WTC11 (cell line): ENCODE measurements around the gene PFDN5. TPM values are rescaled to one million over a fixed set of nuclear protein-coding genes. Genes with fewer than 3 reads are reported as not detected.
A peak's percentile ranks its signal among the peaks of the same experiment; 100 is the strongest.

Experiments
- AFF4 ChIP-seq: sonication (generic); formaldehyde crosslinking; IDR thresholded peaks from 2 replicates; pipeline ENCODE4 v1.8.1; 2023; ENCODE audit warnings: mild to moderate bottlenecking, missing genetic modification reagents, borderline replicate concordance
- CBFB ChIP-seq: sonication (generic); formaldehyde crosslinking; IDR thresholded peaks from 2 replicates; pipeline ENCODE4 v1.8.1; 2022; ENCODE audit warnings: mild to moderate bottlenecking, low read depth, missing genetic modification reagents
- CDX4 ChIP-seq: fragments of 250-450 bp; sonication (Bioruptor Pico); IDR thresholded peaks from 2 replicates; pipeline ENCODE4 v1.9.0; 2021; ENCODE audit warnings: moderate library complexity, mild to moderate bottlenecking, inconsistent platforms, borderline replicate concordance
- E2F5 ChIP-seq: sonication (generic); formaldehyde crosslinking; IDR thresholded peaks from 2 replicates; pipeline ENCODE4 v1.8.1; 2022; ENCODE audit warnings: mild to moderate bottlenecking, moderate library complexity, missing genetic modification reagents
- ESRRA ChIP-seq: sonication (generic); formaldehyde crosslinking; IDR thresholded peaks from 2 replicates; pipeline ENCODE4 v1.8.1; 2022; ENCODE audit warnings: mild to moderate bottlenecking, missing genetic modification reagents, borderline replicate concordance
- GTF2I ChIP-seq: fragments of 250-450 bp; sonication (Bioruptor Pico); conservative IDR thresholded peaks from 2 replicates; pipeline ENCODE4 v1.4.0; 2021; ENCODE audit warnings: mild to moderate bottlenecking
- NFYB ChIP-seq: sonication (generic); formaldehyde crosslinking; conservative IDR thresholded peaks from 2 replicates; pipeline ENCODE4 v1.8.0; 2022; ENCODE audit warnings: low read depth, missing genetic modification reagents
- NR1H2 ChIP-seq: sonication (generic); formaldehyde crosslinking; IDR thresholded peaks from 2 replicates; pipeline ENCODE4 v1.9.0; 2021; ENCODE audit warnings: mild to moderate bottlenecking, moderate library complexity, missing genetic modification reagents
- ZNF232 ChIP-seq: sonication (generic); formaldehyde crosslinking; IDR thresholded peaks from 2 replicates; pipeline ENCODE4 v1.8.0; 2022; ENCODE audit warnings: mild to moderate bottlenecking, missing genetic modification reagents
- ZSCAN18 ChIP-seq: fragments of 250-450 bp; sonication (Bioruptor Pico); IDR thresholded peaks from 2 replicates; pipeline ENCODE4 v2.1.2; 2022; ENCODE audit warnings: mild to moderate bottlenecking, moderate library complexity
- total RNA-seq: library from RNA; stranded (reverse); gene quantifications from 3 replicates; pipeline ENCODE4 v1.2.3, GENCODE V29; 2021
- TF ChIP-seq, protein P1 (sequence below): sonication (generic); formaldehyde crosslinking; IDR thresholded peaks from 2 replicates; pipeline ENCODE4 v1.8.0; 2022; ENCODE audit warnings: missing genetic modification reagents
- TF ChIP-seq, protein P2 (sequence below): sonication (generic); formaldehyde crosslinking; IDR thresholded peaks from 2 replicates; pipeline ENCODE4 v1.8.1; 2022; ENCODE audit warnings: missing genetic modification reagents, borderline replicate concordance
- TF ChIP-seq, protein P3 (sequence below): sonication (generic); formaldehyde crosslinking; IDR thresholded peaks from 2 replicates; pipeline ENCODE4 v1.8.1; 2022; ENCODE audit warnings: mild to moderate bottlenecking, missing genetic modification reagents, moderate library complexity, borderline replicate concordance
- TF ChIP-seq, protein P4 (sequence below): sonication (generic); formaldehyde crosslinking; IDR thresholded peaks from 2 replicates; pipeline ENCODE4 v1.8.0; 2022; ENCODE audit warnings: mild to moderate bottlenecking, missing genetic modification reagents
- TF ChIP-seq, protein P5 (sequence below): sonication (generic); formaldehyde crosslinking; IDR thresholded peaks from 2 replicates; pipeline ENCODE4 v1.8.1; 2023; ENCODE audit warnings: mild to moderate bottlenecking, moderate library complexity, missing genetic modification reagents
- TF ChIP-seq, protein P6 (sequence below): sonication (generic); formaldehyde crosslinking; IDR thresholded peaks from 2 replicates; pipeline ENCODE4 v1.8.0; 2022; ENCODE audit warnings: mild to moderate bottlenecking, missing genetic modification reagents
- TF ChIP-seq, protein P7 (sequence below): sonication (generic); formaldehyde crosslinking; IDR thresholded peaks from 2 replicates; pipeline ENCODE4 v1.8.1; 2023; ENCODE audit warnings: mild to moderate bottlenecking, missing genetic modification reagents, moderate library complexity

PFDN5 gene
- total RNA-seq, 1 experiment from 2014 or later: 263 TPM

- TF ChIP-seq, protein P1, sequence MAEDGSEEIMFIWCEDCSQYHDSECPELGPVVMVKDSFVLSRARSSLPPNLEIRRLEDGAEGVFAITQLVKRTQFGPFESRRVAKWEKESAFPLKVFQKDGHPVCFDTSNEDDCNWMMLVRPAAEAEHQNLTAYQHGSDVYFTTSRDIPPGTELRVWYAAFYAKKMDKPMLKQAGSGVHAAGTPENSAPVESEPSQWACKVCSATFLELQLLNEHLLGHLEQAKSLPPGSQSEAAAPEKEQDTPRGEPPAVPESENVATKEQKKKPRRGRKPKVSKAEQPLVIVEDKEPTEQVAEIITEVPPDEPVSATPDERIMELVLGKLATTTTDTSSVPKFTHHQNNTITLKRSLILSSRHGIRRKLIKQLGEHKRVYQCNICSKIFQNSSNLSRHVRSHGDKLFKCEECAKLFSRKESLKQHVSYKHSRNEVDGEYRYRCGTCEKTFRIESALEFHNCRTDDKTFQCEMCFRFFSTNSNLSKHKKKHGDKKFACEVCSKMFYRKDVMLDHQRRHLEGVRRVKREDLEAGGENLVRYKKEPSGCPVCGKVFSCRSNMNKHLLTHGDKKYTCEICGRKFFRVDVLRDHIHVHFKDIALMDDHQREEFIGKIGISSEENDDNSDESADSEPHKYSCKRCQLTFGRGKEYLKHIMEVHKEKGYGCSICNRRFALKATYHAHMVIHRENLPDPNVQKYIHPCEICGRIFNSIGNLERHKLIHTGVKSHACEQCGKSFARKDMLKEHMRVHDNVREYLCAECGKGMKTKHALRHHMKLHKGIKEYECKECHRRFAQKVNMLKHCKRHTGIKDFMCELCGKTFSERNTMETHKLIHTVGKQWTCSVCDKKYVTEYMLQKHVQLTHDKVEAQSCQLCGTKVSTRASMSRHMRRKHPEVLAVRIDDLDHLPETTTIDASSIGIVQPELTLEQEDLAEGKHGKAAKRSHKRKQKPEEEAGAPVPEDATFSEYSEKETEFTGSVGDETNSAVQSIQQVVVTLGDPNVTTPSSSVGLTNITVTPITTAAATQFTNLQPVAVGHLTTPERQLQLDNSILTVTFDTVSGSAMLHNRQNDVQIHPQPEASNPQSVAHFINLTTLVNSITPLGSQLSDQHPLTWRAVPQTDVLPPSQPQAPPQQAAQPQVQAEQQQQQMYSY: no peak
- TF ChIP-seq, protein P2, sequence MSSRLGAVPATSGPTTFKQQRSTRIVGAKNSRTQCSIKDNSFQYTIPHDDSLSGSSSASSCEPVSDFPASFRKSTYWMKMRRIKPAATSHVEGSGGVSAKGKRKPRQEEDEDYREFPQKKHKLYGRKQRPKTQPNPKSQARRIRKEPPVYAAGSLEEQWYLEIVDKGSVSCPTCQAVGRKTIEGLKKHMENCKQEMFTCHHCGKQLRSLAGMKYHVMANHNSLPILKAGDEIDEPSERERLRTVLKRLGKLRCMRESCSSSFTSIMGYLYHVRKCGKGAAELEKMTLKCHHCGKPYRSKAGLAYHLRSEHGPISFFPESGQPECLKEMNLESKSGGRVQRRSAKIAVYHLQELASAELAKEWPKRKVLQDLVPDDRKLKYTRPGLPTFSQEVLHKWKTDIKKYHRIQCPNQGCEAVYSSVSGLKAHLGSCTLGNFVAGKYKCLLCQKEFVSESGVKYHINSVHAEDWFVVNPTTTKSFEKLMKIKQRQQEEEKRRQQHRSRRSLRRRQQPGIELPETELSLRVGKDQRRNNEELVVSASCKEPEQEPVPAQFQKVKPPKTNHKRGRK (CRISPR knock-in tag): no peak
- TF ChIP-seq ZNF232: peak; percentile 79; the same call in 1 of the 2 replicates
- TF ChIP-seq, protein P3, sequence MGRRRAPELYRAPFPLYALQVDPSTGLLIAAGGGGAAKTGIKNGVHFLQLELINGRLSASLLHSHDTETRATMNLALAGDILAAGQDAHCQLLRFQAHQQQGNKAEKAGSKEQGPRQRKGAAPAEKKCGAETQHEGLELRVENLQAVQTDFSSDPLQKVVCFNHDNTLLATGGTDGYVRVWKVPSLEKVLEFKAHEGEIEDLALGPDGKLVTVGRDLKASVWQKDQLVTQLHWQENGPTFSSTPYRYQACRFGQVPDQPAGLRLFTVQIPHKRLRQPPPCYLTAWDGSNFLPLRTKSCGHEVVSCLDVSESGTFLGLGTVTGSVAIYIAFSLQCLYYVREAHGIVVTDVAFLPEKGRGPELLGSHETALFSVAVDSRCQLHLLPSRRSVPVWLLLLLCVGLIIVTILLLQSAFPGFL (CRISPR knock-in tag): 0 out of 2 replicates have a peak, but pooled peaks have one; percentile 21
- TF ChIP-seq, protein P4, sequence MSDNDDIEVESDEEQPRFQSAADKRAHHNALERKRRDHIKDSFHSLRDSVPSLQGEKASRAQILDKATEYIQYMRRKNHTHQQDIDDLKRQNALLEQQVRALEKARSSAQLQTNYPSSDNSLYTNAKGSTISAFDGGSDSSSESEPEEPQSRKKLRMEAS (CRISPR knock-in tag): peak; percentile 95
- TF ChIP-seq E2F5 (CRISPR knock-in tag): no peak
- TF ChIP-seq ESRRA (CRISPR knock-in tag): no peak
- TF ChIP-seq NR1H2 (CRISPR knock-in tag): no peak
- TF ChIP-seq, protein P5, sequence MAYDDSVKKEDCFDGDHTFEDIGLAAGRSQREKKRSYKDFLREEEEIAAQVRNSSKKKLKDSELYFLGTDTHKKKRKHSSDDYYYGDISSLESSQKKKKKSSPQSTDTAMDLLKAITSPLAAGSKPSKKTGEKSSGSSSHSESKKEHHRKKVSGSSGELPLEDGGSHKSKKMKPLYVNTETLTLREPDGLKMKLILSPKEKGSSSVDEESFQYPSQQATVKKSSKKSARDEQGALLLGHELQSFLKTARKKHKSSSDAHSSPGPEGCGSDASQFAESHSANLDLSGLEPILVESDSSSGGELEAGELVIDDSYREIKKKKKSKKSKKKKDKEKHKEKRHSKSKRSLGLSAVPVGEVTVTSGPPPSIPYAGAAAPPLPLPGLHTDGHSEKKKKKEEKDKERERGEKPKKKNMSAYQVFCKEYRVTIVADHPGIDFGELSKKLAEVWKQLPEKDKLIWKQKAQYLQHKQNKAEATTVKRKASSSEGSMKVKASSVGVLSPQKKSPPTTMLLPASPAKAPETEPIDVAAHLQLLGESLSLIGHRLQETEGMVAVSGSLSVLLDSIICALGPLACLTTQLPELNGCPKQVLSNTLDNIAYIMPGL (CRISPR knock-in tag): peak; percentile 84; the same call in 1 of the 2 replicates
- TF ChIP-seq CBFB (CRISPR knock-in tag): peak; percentile 40; the same call in 1 of the 2 replicates
- TF ChIP-seq ZSCAN18 (CRISPR knock-in tag): no peak
- TF ChIP-seq NFYB (CRISPR knock-in tag): 0 out of 2 replicates have a peak, but pooled peaks have one; percentile 27
- TF ChIP-seq, protein P6, sequence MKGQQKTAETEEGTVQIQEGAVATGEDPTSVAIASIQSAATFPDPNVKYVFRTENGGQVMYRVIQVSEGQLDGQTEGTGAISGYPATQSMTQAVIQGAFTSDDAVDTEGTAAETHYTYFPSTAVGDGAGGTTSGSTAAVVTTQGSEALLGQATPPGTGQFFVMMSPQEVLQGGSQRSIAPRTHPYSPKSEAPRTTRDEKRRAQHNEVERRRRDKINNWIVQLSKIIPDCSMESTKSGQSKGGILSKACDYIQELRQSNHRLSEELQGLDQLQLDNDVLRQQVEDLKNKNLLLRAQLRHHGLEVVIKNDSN (CRISPR knock-in tag): peak; percentile 58; the same call in 1 of the 2 replicates
- no peak for TF ChIP-seq CDX4 (CRISPR knock-in tag)
- TF ChIP-seq, protein P7, sequence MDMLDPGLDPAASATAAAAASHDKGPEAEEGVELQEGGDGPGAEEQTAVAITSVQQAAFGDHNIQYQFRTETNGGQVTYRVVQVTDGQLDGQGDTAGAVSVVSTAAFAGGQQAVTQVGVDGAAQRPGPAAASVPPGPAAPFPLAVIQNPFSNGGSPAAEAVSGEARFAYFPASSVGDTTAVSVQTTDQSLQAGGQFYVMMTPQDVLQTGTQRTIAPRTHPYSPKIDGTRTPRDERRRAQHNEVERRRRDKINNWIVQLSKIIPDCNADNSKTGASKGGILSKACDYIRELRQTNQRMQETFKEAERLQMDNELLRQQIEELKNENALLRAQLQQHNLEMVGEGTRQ: 0 out of 2 replicates have a peak, but pooled peaks have one; percentile 4
- TF ChIP-seq GTF2I (CRISPR knock-in tag): no peak
- TF ChIP-seq AFF4 (CRISPR knock-in tag): peak; percentile 39; the same call in 1 of the 2 replicates
Observed at GRCh38 chr12:53299454-53300180, 4.3 kb downstream of the PFDN5 start, which contains the start of gene MYG1 (continued).
